Mesodermal cell (in vitro differentiated cells): ENCODE results near the gene HOXC11. TPM values are rescaled to one million over a fixed set of nuclear protein-coding genes. Genes with fewer than 3 reads are reported as not detected.

ENCODE experiments used
- H3K27ac ChIP-seq: 2 replicates; pipeline ENCODE4 v1.7.0; 2013; ENCODE audit warnings: mild to moderate bottlenecking, low read depth, low read length, moderate library complexity; ENCODE audit not compliant: severe bottlenecking
- H3K36me3 ChIP-seq: 2 replicates; pipeline ENCODE4 v1.7.1; 2013; ENCODE audit warnings: mild to moderate bottlenecking, low read length, moderate library complexity; ENCODE audit not compliant: control insufficient read depth, insufficient read depth
- H3K4me1 ChIP-seq: one replicate; pipeline ENCODE4 v1.7.1; 2013; ENCODE audit warnings: mild to moderate bottlenecking, low read length; ENCODE audit not compliant: insufficient read depth, control insufficient read depth, poor library complexity, severe bottlenecking
- H3K4me3 ChIP-seq: 2 replicates; pipeline ENCODE4 v1.7.0; 2013; ENCODE audit warnings: low read length, control low read depth, mild to moderate bottlenecking; ENCODE audit not compliant: insufficient read depth, poor library complexity, severe bottlenecking; ENCODE audit errors: extremely low read depth
- H3K9me3 ChIP-seq: 2 replicates; pipeline ENCODE4 v1.7.1; 2013; ENCODE audit warnings: mild to moderate bottlenecking, low read length, moderate library complexity; ENCODE audit not compliant: control insufficient read depth
- WGBS, 2 experiments: methylation state at CpG; one replicate each; pipeline ENCODE4 v1.1.5; 2013; ENCODE audit warnings: missing lambda C conversion rate in 2 of 2; ENCODE audit not compliant: insufficient coverage in 2 of 2; 5-methylcytosine and 5-hydroxymethylcytosine counted together
- polyA plus RNA-seq, 2 experiments: library from polyadenylated mRNA; stranded (reverse); fragments of 50-300 nt; gene quantifications; one replicate each; pipeline ENCODE4 v1.2.3, GENCODE V29; 2013

The HOXC11 gene
- polyA plus RNA-seq (2013, experiment 1 of 2), result 0.18 TPM
- not detected for polyA plus RNA-seq (2013, experiment 2 of 2)

DNA sequence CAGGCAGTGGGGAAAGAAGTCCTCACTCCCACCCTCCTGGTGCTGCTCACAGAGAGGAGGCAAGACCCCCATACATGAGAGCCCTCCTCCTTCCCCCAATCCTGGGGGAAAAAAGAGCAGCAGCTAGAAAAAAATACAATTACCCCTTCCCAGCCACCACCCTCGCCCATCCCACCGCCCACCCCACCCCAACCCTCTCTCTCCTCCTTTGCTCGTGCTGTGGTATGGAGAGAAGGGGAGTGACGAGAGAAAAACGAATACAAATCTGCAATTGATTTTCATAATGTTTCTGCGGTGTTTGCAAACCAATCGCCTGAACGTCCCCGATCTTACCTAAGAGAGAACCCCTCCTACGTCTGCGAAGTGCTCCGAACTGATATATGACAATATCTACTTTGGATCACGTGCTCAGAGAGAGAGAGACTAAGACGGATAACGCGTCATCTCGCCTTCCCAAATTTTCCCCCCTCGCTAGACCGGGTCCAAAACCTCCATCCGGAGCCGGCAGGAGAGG lies at the start of gene HOXC11:
Gene HOXC11, plus strand, starts transcription at position 405 of the 514 bp plus-strand sequence. CDS start 116 bp downstream, outside the sequence.
- 7 to 10% methylated on average over 8 to 16 of the region's 21 CpGs for WGBS, 2 experiments
- H3K4me3 ChIP-seq, result no peak within 1 kb of the TSS
- H3K36me3 ChIP-seq, result no peaks in the 10 kb centered on the region
- H3K4me1 ChIP-seq, result peaks cover 3% of the 10 kb centered on the region
- no peaks in the 10 kb centered on the region for H3K9me3 ChIP-seq
- H3K27ac ChIP-seq, result no peak within 1 kb of the TSS

DNA sequence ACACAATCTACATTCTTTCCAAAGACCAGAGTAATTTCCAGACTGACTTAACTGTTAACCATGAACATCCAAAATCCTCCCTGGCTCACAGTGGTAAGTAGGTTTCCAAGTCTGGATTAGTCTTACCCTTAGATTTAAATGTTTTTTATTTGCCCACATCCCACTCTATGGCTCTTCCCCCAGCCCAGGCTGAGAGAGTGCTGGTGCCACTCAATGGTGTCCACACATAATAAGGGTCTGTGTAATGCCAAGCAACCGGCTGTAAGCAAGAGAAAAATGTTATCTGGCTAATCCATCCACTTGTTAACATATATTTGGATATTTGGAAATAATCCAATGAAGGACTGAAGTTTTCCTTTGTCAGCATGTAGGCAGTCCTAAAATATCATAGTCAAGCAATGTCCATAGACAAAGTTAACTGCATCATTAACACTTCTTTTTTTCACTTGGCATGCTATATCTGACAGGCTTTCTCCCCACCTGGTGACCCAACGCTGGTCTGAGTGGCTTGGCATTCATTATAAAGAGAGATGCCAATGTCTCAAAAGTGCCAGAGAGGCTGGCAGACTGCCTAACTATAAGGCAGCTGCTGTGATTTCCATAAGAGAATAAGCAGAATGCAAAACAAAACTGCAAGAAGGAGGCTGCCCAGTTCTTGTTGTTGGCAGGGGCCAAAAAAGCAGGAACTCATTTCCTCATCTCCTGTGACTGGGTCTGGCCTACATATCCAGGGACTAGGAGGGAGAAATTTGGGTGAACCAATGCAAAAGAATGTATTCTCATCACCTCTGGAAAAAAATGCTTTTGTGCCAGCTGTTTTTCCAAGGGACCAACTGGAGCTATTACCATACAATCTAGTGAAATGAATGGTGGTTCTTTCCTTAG lies 48.2 kb upstream of the HOXC11 start:
- H3K9me3 ChIP-seq, result no peaks in the 10 kb centered on the region
- H3K4me1 ChIP-seq, result no peaks in the 10 kb centered on the region
- no peak overlapping the region for H3K27ac ChIP-seq
- no peak overlapping the region for H3K4me3 ChIP-seq
- 25 to 50% methylated on average over 1 of the region's 2 CpGs for WGBS, 2 experiments
- H3K36me3 ChIP-seq, result no peaks in the 10 kb centered on the region

DNA sequence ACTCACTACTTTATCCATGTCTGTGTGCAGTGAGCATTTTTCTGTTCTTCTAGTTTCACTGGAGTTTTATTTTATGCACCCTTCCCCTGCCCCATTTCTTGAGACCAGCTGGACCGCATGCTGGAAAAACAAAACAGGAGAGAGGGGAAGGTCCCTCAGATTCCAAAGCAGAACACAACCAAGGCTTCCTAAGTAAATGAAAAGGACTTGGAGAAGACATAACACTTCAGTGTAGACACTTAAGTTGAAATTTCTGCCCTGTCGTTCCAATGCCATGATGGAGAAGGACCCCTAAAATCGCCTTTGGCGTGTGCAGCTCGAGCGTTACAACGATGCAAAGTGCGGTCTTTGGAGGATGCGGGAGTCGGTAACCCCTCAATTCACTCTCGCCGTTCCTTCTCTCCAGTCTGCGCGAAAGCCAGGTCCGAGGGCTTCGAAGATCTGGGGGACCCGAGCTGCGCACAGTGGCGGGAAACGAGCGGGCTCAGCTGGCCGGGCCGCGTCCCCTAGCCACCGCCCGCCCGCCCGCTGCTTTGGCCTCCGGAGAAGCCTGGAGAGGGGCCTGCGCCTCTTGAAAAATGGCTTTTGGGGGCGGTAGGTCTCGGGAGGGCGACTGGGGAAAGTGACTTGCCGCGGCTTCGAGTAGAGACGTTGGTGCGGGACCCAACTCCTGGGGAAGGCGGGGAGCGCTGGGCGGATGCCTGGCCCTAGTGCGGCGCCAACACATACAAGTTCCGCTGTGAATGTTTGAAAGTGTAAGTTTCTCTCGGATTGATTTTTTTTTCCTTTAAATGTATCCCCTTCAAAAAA lies 45.5 kb upstream of the HOXC11 start:
- no peak overlapping the region for H3K4me3 ChIP-seq
- no peaks in the 10 kb centered on the region for H3K9me3 ChIP-seq
- no peak overlapping the region for H3K27ac ChIP-seq
- no peaks in the 10 kb centered on the region for H3K4me1 ChIP-seq
- 17 to 22% methylated on average over 31 to 34 of the region's 45 CpGs for WGBS, 2 experiments
- no peaks in the 10 kb centered on the region for H3K36me3 ChIP-seq

DNA sequence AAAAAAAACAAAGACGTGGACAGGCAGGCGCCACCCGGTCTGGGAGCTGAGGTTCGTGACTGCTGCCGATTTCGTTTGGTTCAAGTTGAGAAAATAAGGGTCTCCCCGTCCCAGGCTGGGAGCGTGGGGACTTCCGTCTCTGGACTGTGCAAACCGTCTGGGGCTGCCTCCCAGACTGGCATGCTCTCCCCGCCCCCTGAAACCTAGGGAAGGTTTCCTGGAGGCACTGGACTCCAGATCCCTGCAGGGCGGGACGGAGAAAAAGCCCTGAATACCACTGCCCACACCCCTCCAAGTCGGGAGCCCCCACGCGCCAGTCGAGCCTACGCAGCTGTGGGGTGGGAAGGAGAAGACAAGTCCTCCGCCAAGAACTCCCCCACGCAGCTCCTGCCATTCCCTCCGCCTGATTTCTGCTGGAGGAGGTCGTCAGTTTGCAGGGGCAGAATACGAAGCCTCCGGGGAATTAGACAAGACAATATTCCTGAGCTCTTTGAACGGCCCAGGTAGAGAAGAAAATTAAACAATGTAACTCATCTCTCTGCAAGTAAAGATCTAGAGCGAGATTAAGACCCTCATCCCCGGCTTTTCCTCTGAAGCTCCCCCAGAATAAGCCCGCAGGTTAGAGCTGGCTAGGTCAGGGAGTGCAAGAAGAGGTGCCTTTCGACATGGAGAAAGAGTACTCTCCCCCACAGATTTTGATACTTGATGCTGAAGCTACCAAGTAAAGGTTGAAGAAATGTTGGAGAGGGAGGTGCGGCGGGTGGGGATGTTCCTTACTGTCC lies 44.7 kb upstream of the HOXC11 start:
- Histone ChIP-seq H3K4me3 (no peak overlapping the region), H3K4me1 (no peaks in the 10 kb centered on the region), H3K27ac (no peak overlapping the region), H3K36me3 (no peaks in the 10 kb centered on the region), H3K9me3 (no peaks in the 10 kb centered on the region)
- WGBS, 2 experiments, result 27 to 29% methylated on average over 13 to 14 of the region's 31 CpGs

DNA sequence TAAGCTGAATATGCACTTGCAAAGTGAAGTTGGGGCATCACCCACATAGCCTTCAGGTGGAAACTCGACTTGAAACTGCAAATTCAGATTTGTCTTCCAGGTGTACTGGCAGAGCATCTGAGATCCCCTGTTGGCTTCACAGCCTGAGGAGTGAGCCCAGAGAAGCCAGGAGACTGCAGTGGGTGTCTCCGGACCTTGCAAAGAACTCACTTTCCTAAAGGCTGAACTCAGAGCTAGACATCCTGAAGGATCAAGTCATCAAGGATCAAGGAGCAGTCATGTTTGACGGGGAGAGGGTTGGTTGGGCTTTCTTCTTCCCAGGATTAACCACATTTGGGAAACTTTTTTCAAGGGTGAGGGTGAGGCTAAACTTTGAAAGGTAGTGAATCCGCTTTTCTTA lies 43.4 kb upstream of the HOXC11 start:
- no peak overlapping the region for H3K27ac ChIP-seq
- no peaks in the 10 kb centered on the region for H3K4me1 ChIP-seq
- no peaks in the 10 kb centered on the region for H3K9me3 ChIP-seq
- H3K4me3 ChIP-seq, result no peak overlapping the region
- 28 to 36% methylated on average over 2 of the region's 4 CpGs for WGBS, 2 experiments
- no peaks in the 10 kb centered on the region for H3K36me3 ChIP-seq

DNA sequence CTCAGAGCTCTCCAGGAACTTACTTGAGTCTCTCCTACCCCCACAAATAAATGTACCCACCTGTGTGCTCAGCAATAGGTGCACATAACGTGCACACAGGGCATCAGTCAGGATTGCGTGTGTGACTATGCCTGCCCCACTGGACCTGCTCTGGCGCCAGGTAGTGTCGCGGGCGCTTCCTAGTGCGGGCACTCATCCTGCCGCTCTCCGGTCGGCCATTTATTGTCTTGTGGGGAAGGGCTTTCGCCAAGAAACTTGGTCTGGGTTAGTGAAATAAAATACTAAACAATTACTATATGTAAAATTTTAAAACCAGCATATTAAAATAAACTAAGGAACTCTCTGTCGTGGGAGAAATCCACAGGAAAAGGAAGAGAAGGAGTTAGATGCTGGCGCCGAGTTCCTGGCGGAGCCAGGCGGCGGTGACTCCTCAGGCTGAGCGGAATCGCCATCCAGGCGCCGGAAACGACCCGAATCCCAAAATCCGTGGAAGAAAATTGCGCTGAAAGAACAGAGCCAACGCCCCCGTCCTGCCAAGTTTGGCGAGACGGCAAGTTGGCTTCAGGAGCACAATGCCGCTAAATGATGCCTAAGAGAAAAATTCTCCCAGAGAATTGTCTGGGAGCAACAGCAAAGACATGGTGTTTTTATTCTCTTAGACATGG lies 42.2 kb upstream of the HOXC11 start:
- Histone ChIP-seq H3K27ac (no peak overlapping the region), H3K9me3 (no peaks in the 10 kb centered on the region), H3K4me1 (no peaks in the 10 kb centered on the region), H3K4me3 (no peak overlapping the region), H3K36me3 (no peaks in the 10 kb centered on the region)
- WGBS, 2 experiments, result 22 to 28% methylated on average over 17 to 24 of the region's 30 CpGs

DNA sequence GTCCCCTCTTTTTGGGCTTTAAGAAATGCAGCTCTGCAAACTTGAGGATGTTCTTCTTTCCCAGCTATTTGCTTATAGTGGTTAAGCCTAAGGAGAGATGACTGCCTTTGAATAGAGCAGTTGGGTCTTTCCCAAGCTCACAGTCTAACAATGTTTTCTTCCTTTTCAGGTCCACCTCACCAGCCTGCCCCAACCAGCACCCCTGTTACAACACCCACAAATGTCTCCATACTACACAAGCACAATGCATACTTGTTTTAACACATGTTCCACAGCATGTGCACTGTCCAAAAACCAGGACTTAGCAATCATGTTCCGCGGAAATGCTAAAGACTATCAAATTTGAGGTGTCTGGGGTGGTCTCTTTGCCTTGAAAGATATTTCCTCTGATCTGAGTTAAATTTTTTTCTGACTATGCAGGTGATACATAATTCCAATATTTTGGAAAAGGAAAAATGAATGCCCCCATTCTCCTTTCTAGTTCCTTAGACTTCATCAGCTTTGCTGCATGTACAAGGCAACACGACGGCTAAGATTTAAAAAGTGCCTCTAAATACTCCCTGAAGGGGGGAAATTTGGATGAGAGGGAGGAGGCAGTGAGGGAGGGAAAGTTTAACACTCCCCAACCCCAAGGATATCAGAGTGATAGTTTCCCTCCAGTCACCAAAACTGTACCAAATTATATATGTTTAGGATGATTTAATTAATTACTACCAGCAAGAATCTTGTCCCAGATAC lies 40.9 kb upstream of the HOXC11 start:
- Histone ChIP-seq H3K27ac (no peak overlapping the region), H3K36me3 (no peaks in the 10 kb centered on the region)

DNA sequence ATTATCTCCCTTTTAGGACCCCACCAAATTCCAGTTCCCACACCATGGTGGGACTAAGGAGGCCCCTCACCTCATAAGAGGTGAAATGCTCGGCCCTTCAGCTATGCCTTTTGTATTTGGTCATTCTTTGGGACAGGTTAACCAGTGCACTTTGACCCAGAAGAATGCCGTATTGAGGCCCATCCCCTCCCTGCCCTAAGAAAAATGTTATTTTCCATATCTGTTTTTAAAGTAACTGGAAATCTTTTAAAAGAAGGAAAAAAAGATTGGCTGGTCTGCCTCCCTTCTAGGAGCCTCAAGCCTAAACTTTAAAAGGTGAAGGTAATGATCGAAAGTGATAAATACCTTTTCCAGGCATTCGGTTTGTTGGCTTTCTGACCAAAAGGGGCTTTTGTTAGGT lies 40.0 kb upstream of the HOXC11 start:
- Histone ChIP-seq H3K4me1 (no peaks in the 10 kb centered on the region), H3K27ac (no peak overlapping the region), H3K36me3 (no peaks in the 10 kb centered on the region), H3K4me3 (no peak overlapping the region), H3K9me3 (no peaks in the 10 kb centered on the region)
- no CpG with 5 or more reads among the region's 4 CpGs for WGBS, 2 experiments

More for the DNA sequence above, 40.9 kb upstream of the HOXC11 start:
- 80% methylated on average over 2 of the region's 4 CpGs; no CpG with 5 or more reads in 1 of the 2 experiments for WGBS, 2 experiments
- Histone ChIP-seq H3K4me3 (no peak overlapping the region), H3K4me1 (no peaks in the 10 kb centered on the region), H3K9me3 (no peaks in the 10 kb centered on the region)

DNA sequence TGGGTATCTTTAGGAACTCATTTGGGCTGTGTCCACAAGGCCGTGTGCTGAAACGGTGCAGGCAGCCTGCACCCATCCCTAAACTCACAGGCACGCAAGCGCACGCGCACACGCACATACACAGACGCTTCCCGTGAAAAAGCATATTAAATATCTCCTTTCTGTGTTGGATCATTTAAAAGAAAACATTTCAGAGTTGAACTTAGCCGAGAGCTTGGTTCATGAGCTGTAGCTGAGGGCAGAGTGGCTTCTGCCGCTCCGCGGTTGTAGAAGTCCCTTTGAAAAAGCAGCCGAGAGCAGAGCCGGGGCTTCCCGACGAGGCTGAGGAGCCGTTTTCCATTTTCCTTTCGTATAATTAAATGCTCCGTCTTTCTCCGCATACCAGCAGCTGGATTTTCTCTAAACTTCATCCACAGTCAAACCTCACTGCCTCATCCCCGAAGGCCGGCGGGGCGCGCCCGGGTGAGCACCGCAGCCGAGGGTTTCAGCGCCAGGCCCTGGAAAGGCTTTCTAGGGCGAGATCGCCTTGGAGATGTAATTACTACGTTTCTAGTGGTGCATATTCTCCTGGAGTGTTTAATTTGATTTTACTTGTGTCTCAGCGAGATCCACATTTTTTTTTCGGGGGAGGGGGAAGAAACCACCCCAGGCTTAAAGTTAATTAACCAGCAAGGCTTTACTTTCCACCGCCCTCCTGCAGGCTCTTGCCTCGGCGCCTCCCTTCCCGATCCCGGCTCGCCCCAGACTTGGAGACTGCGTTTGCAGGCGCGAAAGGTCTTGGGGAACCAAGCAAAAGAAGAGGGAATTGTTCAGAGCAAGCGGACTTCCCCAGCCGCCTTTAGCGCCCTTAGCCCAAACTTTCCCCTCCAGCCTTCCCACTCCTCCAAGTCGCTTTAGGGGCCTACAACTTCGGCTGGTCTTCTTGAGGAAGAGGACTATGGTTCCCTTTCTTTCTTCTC lies 37.3 kb upstream of the HOXC11 start:
- WGBS, 2 experiments, result 6 to 10% methylated on average over 21 to 32 of the region's 49 CpGs
- no peaks in the 10 kb centered on the region for H3K9me3 ChIP-seq
- H3K36me3 ChIP-seq, result no peaks in the 10 kb centered on the region
- no peaks in the 10 kb centered on the region for H3K4me1 ChIP-seq
- H3K27ac ChIP-seq, result no peak overlapping the region
- no peak overlapping the region for H3K4me3 ChIP-seq
